H1 (cell line): ENCODE data around the gene SKIC8. TPM values are rescaled to one million over a fixed set of nuclear protein-coding genes. Genes with fewer than 3 reads are reported as not detected.

Experiments used
- BCL11A ChIP-seq, 2 experiments: IDR thresholded peaks; one replicate each; pipeline ENCODE4 v1.6.1; 2011; ENCODE audit warnings: low read depth in 2 of 2, low read length in 2 of 2, mild to moderate bottlenecking in 2 of 2
- CBX5 ChIP-seq: fragments of 300-800, 300-1000 bp; sonication (generic); IDR thresholded peaks from 2 replicates; pipeline ENCODE4 v1.7.1; 2016; ENCODE audit warnings: antibody characterized with exemption, low read length, low read depth
- CREB1 ChIP-seq: IDR thresholded peaks from 2 replicates; pipeline ENCODE4 v1.6.1; 2012; ENCODE audit warnings: inconsistent platforms
- GABPA ChIP-seq: IDR thresholded peaks from 2 replicates; pipeline ENCODE4 v1.6.1; 2011; ENCODE audit warnings: mild to moderate bottlenecking, low read length, moderate library complexity, borderline replicate concordance; ENCODE audit not compliant: insufficient read depth
- JUN ChIP-seq: IDR thresholded peaks from 2 replicates; pipeline ENCODE4 v1.6.1; 2011; ENCODE audit warnings: low read depth, mild to moderate bottlenecking, improper control_type of control experiment, low read length
- POU5F1 ChIP-seq: IDR thresholded peaks from 2 replicates; pipeline ENCODE4 v1.6.1; 2011; ENCODE audit warnings: low read depth, mild to moderate bottlenecking, low read length, moderate library complexity
- polyA plus RNA-seq, 7 experiments: library from polyadenylated mRNA; depleted of rRNA in 3 of 7; stranded (reverse) in 5 of 7; unstranded in 2 of 7; fragments of >200 nt in 5 of 7; fragments of 200-250 nt in 2 of 7; gene quantifications; 1 replicate in 5 of 7; 2 replicates in 1 of 7; 4 replicates in 1 of 7; pipeline versions ENCODE4 v1.2.1 to v1.2.3, GENCODE V29; 2011 to 2013; ENCODE audit warnings: missing spikeins in 2 of 7, mixed read lengths in 2 of 7
- total RNA-seq: library from RNA; stranded (reverse); fragmentation: NEBNext Ultra II Directional; extraction: Animal tissue kit (Norgen Biotek cat#: 25700); gene quantifications from 2 replicates; pipeline ENCODE4 v1.2.1, GENCODE V29; 2021

SKIC8 gene
- total and polyA plus RNA-seq, 2 of the 8 experiments (the other 6 are each of a cell fraction or from before 2014, with no cell fraction given) = 44.2 to 77.7 TPM

DNA sequence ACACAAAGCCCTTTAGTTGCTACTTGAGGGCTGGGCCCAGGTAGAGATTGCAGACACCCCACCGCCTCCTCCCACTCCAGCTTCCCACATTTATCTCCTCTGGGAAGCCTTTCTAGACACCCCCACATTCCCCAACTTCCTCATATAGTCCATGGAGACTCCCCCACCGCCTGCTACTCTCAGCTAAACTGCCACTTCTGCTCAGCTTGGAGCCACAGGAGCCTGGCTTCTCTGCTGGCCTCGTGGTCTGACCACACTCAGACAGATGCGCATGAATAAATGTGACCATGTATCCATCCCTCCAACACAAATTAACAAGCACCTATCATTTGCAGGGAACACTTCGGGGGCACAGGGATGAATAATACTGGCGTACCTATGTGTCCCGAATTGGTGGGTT is 54.5 kb downstream of the SKIC8 start (continued):
- TF ChIP-seq JUN (no peak), CBX5 (no peak), CREB1 (no peak), POU5F1 (no peak), BCL11A (IDR thresholded peaks at IDR 0.05; ENCODE audit: low read depth in 2 of 2, low read length in 2 of 2) (no peak), GABPA (no peak)
